Erythroblast (primary cell): ENCODE data around the gene CT47C1.

Source experiments
- GATA1 ChIP-seq: IDR thresholded peaks from 2 replicates; pipeline ENCODE4 v1.6.1; 2011; ENCODE audit warnings: low read depth, mild to moderate bottlenecking, control low read depth, low read length, moderate library complexity
- POLR2A ChIP-seq: IDR thresholded peaks from 2 replicates; pipeline ENCODE4 v1.6.1; 2011; ENCODE audit warnings: mild to moderate bottlenecking, low read length

- no peak for TF ChIP-seq POLR2A
- no peak for TF ChIP-seq GATA1
Observed at GRCh38 chrX:119090627-119091026, 17.8 kb downstream of the CT47C1 start.
